ENCODE results near the gene CPE. TPM values are rescaled to one million over a fixed set of nuclear protein-coding genes. Genes with fewer than 3 reads are reported as not detected.
A peak's percentile ranks its signal among the peaks of the same experiment; 100 is the strongest.

Gene CPE
- total RNA-seq, 1 donor from 2014 or later, result 63.6 TPM

- H3K4me1 ChIP-seq, result no peaks in the 10 kb centered on the region
- no peak overlapping the region for H3K27ac ChIP-seq
- ATAC-seq (peak; percentile 72), DNase-seq (no peak)
- no peaks in the 10 kb centered on the region for H3K36me3 ChIP-seq
- no peaks in the 10 kb centered on the region for H3K9me3 ChIP-seq
- intact Hi-C loops (cut with DNase I), result loop anchor here (5.0 kb wide), 2 partner anchors 550 to 565 kb away; no protein-coding TSS in a partner anchor
- H3K27me3 ChIP-seq, result no peaks in the 10 kb centered on the region
- no peak overlapping the region for H3K4me3 ChIP-seq
- peak; percentile 76 for TF ChIP-seq CTCF (IDR thresholded peaks at IDR 0.05)
Observed at GRCh38 chr4:165537028-165537648, 158.3 kb downstream of the CPE start.

DNA sequence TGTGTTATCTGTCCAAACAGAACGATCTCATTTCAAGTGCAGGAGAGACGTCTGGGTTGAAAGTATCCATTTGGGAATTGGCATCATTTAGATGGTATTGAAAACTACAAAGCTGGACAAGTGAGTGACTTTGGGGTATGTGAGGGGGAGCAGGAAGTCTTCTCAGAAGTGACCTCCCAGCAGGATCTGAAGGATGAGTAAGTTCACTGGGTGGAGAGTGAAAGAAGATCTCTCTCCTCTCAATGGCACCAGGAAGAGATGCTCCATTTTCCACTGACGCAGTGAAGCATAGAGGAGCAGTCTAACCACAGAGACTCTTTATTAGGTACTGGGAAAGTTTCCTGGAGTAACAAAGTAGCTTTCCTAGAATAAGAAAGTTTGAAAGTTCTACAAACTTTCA is 161.0 kb downstream of the CPE start:
- Histone ChIP-seq H3K27ac (no peak overlapping the region), H3K9me3 (no peaks in the 10 kb centered on the region), H3K4me1 (no peaks in the 10 kb centered on the region), H3K27me3 (no peaks in the 10 kb centered on the region), H3K36me3 (no peaks in the 10 kb centered on the region), H3K4me3 (no peak overlapping the region)
- intact Hi-C loops (cut with DNase I), result loop anchor here (5.0 kb wide), 2 partner anchors 548 to 562 kb away; no protein-coding TSS in a partner anchor
- TF ChIP-seq CTCF (IDR thresholded peaks at IDR 0.05), result no peak
- DNase-seq (no peak), ATAC-seq (no peak)

GRCh38 chr4:165540206-165540830 is 161.5 kb downstream of the CPE start:
- ATAC-seq (no peak), DNase-seq (no peak)
- no peak overlapping the region for H3K4me3 ChIP-seq
- intact Hi-C loops (cut with DNase I), result no loop called here
- H3K36me3 ChIP-seq, result no peaks in the 10 kb centered on the region
- H3K27ac ChIP-seq, result no peak overlapping the region
- H3K27me3 ChIP-seq, result no peaks in the 10 kb centered on the region
- no peaks in the 10 kb centered on the region for H3K9me3 ChIP-seq
- TF ChIP-seq CTCF (IDR thresholded peaks at IDR 0.05), result no peak
- no peaks in the 10 kb centered on the region for H3K4me1 ChIP-seq

GRCh38 chr4:165541851-165542459 is 163.1 kb downstream of the CPE start:
- intact Hi-C loops (cut with DNase I), result no loop called here
- no peak for TF ChIP-seq CTCF (IDR thresholded peaks at IDR 0.05)
- ATAC-seq (no peak), DNase-seq (no peak)
- Histone ChIP-seq H3K4me3 (no peak overlapping the region), H3K4me1 (no peaks in the 10 kb centered on the region), H3K36me3 (no peaks in the 10 kb centered on the region), H3K9me3 (no peaks in the 10 kb centered on the region), H3K27ac (no peak overlapping the region), H3K27me3 (no peaks in the 10 kb centered on the region)

DNA sequence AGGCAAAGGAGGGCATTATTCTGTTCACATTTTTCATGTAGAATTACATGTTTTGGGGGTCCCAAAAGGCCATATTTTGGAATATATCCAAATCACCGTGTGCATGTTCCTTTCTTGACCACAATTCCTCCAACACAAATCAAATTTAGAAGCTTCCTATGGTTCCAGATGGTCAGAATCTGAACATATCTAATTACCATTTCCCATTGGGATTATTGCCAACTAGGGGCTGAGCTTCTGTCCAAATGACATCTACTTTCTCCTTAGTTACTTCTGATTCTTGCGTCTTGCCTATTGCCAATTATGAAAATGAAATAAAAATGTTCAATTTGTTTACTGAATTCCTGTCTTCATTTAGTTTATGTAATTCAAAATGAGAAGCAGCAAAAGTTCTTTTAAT is 163.7 kb downstream of the CPE start:
- Histone ChIP-seq H3K36me3 (no peaks in the 10 kb centered on the region), H3K4me1 (no peaks in the 10 kb centered on the region), H3K27me3 (no peaks in the 10 kb centered on the region), H3K27ac (no peak overlapping the region), H3K9me3 (no peaks in the 10 kb centered on the region), H3K4me3 (no peak overlapping the region)
- no peak for ATAC-seq
- TF ChIP-seq CTCF (IDR thresholded peaks at IDR 0.05), result no peak
- intact Hi-C loops (cut with DNase I), result no loop called here
- DNase-seq, result no peak

Small RNA genes lying within 50 kb of the gene (microRNA-seq; reads per million reads assigned to microRNA genes)
- not detected for gene MIR578 (ENCODE audit: borderline microRNAs expressed)

Other genes with a start within 250 kb of the CPE start
- gene KLHL2, start 171.4 kb upstream of the CPE start, total RNA-seq, result 44.3 TPM
- gene MSMO1, start 51.3 kb upstream of the CPE start, total RNA-seq, result 213 TPM